Measurements from ENCODE around the gene SATB2.

DNA sequence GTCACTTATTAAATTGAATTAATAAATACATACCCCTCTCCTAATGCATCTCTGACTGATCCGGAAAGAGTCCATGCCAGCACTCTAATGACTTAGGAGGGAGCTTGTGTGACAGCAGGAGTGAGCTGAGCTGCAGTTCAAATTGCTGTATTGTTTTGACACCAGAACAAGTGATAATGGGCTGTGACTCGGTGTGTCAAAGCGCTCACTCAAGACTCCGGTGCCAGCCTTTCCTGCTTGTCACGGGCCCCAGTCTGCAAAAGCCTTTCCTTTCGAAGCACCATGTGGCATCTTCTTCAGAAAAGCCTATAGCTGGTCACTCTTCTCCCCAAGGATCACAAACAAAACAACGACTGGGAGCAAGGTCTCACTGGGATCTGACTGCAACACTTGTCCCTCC, 43.3 kb downstream of the SATB2 start:
- TF ChIP-seq CTCF (tag by site-specific recombination; IDR thresholded peaks at IDR 0.05) (no peak), ZNF132 (tag by site-specific recombination; IDR thresholded peaks at IDR 0.05; ENCODE audit: borderline replicate concordance) (no peak)

All from HEK293 (cell line).